NT2/D1 (cell line): ENCODE data around the gene SDHC.

Experiments used
- SUZ12 ChIP-seq: IDR thresholded peaks from 2 replicates; pipeline ENCODE4 v1.6.1; 2011; ENCODE audit not compliant: insufficient read length, insufficient read depth; ENCODE audit errors: extremely low read depth
- YY1 ChIP-seq: IDR thresholded peaks from 2 replicates; pipeline ENCODE4 v1.6.1; 2011; ENCODE audit not compliant: insufficient read length, insufficient read depth
- ZNF274 ChIP-seq: IDR thresholded peaks from 2 replicates; pipeline ENCODE4 v1.6.1; 2011; ENCODE audit warnings: mild to moderate bottlenecking, low read depth, low read length

- TF ChIP-seq ZNF274 = no peak
- TF ChIP-seq SUZ12 = no peak
- TF ChIP-seq YY1 = no peak
These were observed 60.2 kb downstream of the SDHC start for GRCh38 chr1:161374373-161374772.
